LHCN-M2 (cell line): ENCODE data around the gene USP17L13. TPM values are rescaled to one million over a fixed set of nuclear protein-coding genes. Genes with fewer than 3 reads are reported as not detected.
"Not testable (repeated sequence)": the region's sequence is repeated elsewhere in the genome, so short reads cannot be mapped to it uniquely, and the experiment has no call there.

Experiments
- DNase-seq: peaks from one replicate; pipeline ENCODE4 v3.0.0-alpha.2; 2012; ENCODE audit warnings: low read depth
- polyA plus RNA-seq: library from polyadenylated mRNA; unstranded; fragments of >200 nt; gene quantifications from one replicate; pipeline ENCODE4 v1.2.1, GENCODE V29; 2012; ENCODE audit warnings: missing spikeins
- total RNA-seq: library from RNA; depleted of rRNA; stranded (reverse); fragments of >200 nt; gene quantifications from 2 replicates; pipeline ENCODE4 v1.2.3, GENCODE V29; 2014; rRNA removed

Gene USP17L13
- total RNA-seq, result not detected in 2 replicates
- not detected for polyA plus RNA-seq

- not testable (repeated sequence) for DNase-seq
Observed at GRCh38 chr4:9224596-9224995, at the start of gene USP17L13. TSS of gene USP17L13 (plus strand) at chr4:9224896. CDS start at chr4:9224896, 0 bp downstream.

GRCh38 chr4:9210357-9210756, 14.3 kb upstream of the USP17L13 start, which contains the start of gene USP17L10:
TSS of gene USP17L10 (plus strand) at chr4:9210657. CDS start at chr4:9210657, 0 bp downstream.
- not testable (repeated sequence) for DNase-seq

GRCh38 chr4:9214701-9215100, 10.0 kb upstream of the USP17L13 start:
- not testable (repeated sequence) for DNase-seq

- not testable (repeated sequence) for DNase-seq
Observed at GRCh38 chr4:9215105-9215504, 9.6 kb upstream of the USP17L13 start, which contains the start of gene USP17L11. TSS of gene USP17L11 (plus strand) at chr4:9215405. CDS start at chr4:9215405, 0 bp downstream.

GRCh38 chr4:9219852-9220251, 4.8 kb upstream of the USP17L13 start, which contains the start of gene USP17L12:
TSS of gene USP17L12 (plus strand) at chr4:9220152. CDS start at chr4:9220152, 0 bp downstream.
- DNase-seq, result not testable (repeated sequence)

GRCh38 chr4:9230249-9230648, 5.6 kb downstream of the USP17L13 start:
- not testable (repeated sequence) for DNase-seq

- DNase-seq, result not testable (repeated sequence)
Observed at GRCh38 chr4:9234085-9234484, 9.4 kb downstream of the USP17L13 start, which contains the start of gene USP17L15. TSS of gene USP17L15 (plus strand) at chr4:9234385. CDS start at chr4:9234385, 0 bp downstream.

- not testable (repeated sequence) for DNase-seq
Observed at GRCh38 chr4:9238461-9238860, 13.8 kb downstream of the USP17L13 start.

GRCh38 chr4:9243579-9243978, 18.9 kb downstream of the USP17L13 start, which contains the start of gene USP17L17:
TSS of gene USP17L17 (plus strand) at chr4:9243879. CDS start at chr4:9243879, 0 bp downstream.
- DNase-seq, result not testable (repeated sequence)

- DNase-seq, result not testable (repeated sequence)
Observed at GRCh38 chr4:9247953-9248680, 23.4 kb downstream of the USP17L13 start, which contains the start of gene USP17L18. TSS of gene USP17L18 (plus strand) at chr4:9248630. CDS start at chr4:9248630, 0 bp downstream.

- not testable (repeated sequence) for DNase-seq
Observed at GRCh38 chr4:9253078-9253477, 28.4 kb downstream of the USP17L13 start, which contains the start of gene USP17L19. TSS of gene USP17L19 (plus strand) at chr4:9253378. CDS start at chr4:9253378, 0 bp downstream.

GRCh38 chr4:9257824-9258223, 33.1 kb downstream of the USP17L13 start, which contains the start of gene USP17L20:
TSS of gene USP17L20 (plus strand) at chr4:9258124. CDS start at chr4:9258124, 0 bp downstream.
- not testable (repeated sequence) for DNase-seq

- DNase-seq, result not testable (repeated sequence)
Observed at GRCh38 chr4:9262572-9262971, 37.9 kb downstream of the USP17L13 start, which contains the start of gene USP17L21. TSS of gene USP17L21 (plus strand) at chr4:9262872. CDS start at chr4:9262872, 0 bp downstream.

GRCh38 chr4:9267319-9267718, 42.6 kb downstream of the USP17L13 start, which contains the start of gene USP17L22:
TSS of gene USP17L22 (plus strand) at chr4:9267619. CDS start at chr4:9267619, 0 bp downstream.
- DNase-seq, result not testable (repeated sequence)

- not testable (repeated sequence) for DNase-seq
Observed at GRCh38 chr4:9271719-9272118, 47.0 kb downstream of the USP17L13 start.

Other genes with a start within 250 kb of the USP17L13 start
- not detected in 2 replicates for gene FAM90A26, start 54.5 kb upstream of the USP17L13 start, total RNA-seq
- gene USP17L10, start 14.2 kb upstream of the USP17L13 start, total RNA-seq, result not detected in 2 replicates
- not detected in 2 replicates for gene USP17L11, start 9.5 kb upstream of the USP17L13 start, total RNA-seq
- gene USP17L12, start 4.7 kb upstream of the USP17L13 start, total RNA-seq, result not detected in 2 replicates
- gene USP17L15, start 9.5 kb downstream of the USP17L13 start, total RNA-seq, result not detected in 2 replicates
- gene USP17L17, start 19.0 kb downstream of the USP17L13 start, total RNA-seq, result not detected in 2 replicates
- gene USP17L18, start 23.7 kb downstream of the USP17L13 start, total RNA-seq, result not detected in 2 replicates
- gene USP17L19, start 28.5 kb downstream of the USP17L13 start, total RNA-seq, result not detected in 2 replicates
- gene USP17L20, start 33.2 kb downstream of the USP17L13 start, total RNA-seq, result not detected in 2 replicates
- gene USP17L21, start 38.0 kb downstream of the USP17L13 start, total RNA-seq, result not detected in 2 replicates
- not detected in 2 replicates for gene USP17L22, start 42.7 kb downstream of the USP17L13 start, total RNA-seq
- not detected in 2 replicates for gene USP17L24, start 100.3 kb downstream of the USP17L13 start, total RNA-seq
- gene USP17L25, start 105.0 kb downstream of the USP17L13 start, total RNA-seq, result not detected in 2 replicates
- gene USP17L26, start 109.8 kb downstream of the USP17L13 start, total RNA-seq, result not detected in 2 replicates
- not detected in 2 replicates for gene USP17L5, start 114.5 kb downstream of the USP17L13 start, total RNA-seq
- gene USP17L27, start 119.3 kb downstream of the USP17L13 start, total RNA-seq, result not detected in 2 replicates
- gene USP17L28, start 124.0 kb downstream of the USP17L13 start, total RNA-seq, result not detected in 2 replicates
- gene USP17L29, start 128.7 kb downstream of the USP17L13 start, total RNA-seq, result not detected in 2 replicates
- not detected in 2 replicates for gene USP17L30, start 138.2 kb downstream of the USP17L13 start, total RNA-seq
- gene DEFB131A, start 219.5 kb downstream of the USP17L13 start, total RNA-seq, result not detected in 2 replicates